HG03095 (cell line): Measurements from ENCODE around the gene UTF1.
"Not testable (repeated sequence)": the region's sequence is repeated elsewhere in the genome, so short reads cannot be mapped to it uniquely, and the experiment has no call there.

Source experiments
- ATAC-seq: cut with Tn5 transposase; IDR thresholded peaks from one replicate; pipeline ENCODE4 v1.9.1; 2021; ENCODE audit warnings: moderate library complexity; ENCODE audit not compliant: unreplicated experiment

UTF1 gene

GRCh38 chr10:133260895-133261725, 31.1 kb downstream of the UTF1 start:
- ATAC-seq, result peak; percentile 45

DNA sequence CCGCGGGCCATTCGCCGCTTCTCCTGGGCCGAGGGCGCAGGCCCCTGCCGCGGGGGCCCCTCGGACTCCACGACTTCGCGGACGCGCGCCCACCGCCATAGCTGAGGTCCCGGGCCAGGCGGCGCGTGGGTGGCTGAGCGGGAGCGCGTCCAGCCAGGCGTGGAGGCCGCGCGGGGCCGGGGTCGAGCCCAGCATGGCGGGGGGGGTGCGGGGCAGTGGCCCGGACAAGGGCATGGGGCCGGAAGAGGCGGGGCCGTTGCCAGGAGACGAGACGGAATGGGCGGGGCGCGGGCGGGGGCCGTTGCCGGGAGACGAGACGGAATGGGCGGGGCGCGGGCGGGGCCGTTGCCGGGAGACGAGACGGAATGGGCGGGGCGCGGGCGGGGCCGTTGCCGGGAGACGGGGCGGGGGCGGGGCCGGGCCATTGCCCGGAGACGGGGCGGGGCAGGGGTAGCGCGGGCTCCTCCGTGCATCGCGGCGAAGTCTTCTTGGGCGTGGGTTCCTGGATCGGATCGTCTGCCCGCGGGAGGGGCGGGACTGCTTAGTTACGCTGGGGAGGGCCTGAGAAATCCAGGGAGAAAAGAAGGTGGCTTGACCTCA, 31.8 kb downstream of the UTF1 start:
- peak; percentile 60 for ATAC-seq

DNA sequence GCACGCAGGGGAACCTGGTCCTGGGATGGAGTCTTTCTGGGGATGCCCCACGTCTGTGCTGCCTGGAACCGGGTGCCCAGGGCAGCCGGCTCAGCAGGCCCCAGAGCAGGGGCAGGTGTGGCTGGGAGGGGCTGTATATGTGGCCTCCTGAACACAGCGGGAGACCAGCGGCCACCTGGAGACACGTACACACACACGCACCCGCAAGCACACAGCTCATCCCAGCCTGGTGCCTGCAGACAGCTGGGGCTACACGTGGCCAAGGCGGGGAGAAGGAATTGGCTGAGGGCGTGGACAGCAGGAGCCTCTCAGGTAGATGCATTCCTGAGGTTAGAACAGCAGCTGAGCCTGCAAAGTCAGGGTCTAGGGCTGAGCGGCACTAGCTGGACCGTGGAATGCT, 32.7 kb downstream of the UTF1 start:
- no peak for ATAC-seq

GRCh38 chr10:133263674-133264073, 33.7 kb downstream of the UTF1 start:
- no peak for ATAC-seq

DNA sequence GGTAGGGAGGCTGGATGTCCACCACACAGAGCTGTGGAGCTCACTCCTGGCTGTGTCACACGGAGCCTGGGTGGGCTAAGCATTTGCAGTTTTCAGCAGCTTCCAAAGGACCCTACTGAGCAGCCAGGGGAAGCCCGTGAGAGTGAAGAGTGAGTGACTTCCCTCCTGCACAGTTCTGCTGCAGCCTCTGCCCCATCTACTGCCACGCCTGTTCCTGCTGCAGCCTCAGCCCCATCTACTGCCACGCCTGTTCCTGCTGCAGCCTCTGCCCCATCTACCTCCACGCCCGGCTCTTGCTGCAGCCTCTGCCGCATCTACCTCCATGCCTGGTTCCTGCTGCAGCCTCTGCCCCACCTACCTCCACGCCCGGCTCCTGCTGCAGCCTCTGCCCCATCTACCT, 34.4 kb downstream of the UTF1 start:
- no peak for ATAC-seq

GRCh38 chr10:133265052-133265451, 35.0 kb downstream of the UTF1 start:
- not testable (repeated sequence) for ATAC-seq

GRCh38 chr10:133266056-133266795, 36.2 kb downstream of the UTF1 start:
- no peak for ATAC-seq

DNA sequence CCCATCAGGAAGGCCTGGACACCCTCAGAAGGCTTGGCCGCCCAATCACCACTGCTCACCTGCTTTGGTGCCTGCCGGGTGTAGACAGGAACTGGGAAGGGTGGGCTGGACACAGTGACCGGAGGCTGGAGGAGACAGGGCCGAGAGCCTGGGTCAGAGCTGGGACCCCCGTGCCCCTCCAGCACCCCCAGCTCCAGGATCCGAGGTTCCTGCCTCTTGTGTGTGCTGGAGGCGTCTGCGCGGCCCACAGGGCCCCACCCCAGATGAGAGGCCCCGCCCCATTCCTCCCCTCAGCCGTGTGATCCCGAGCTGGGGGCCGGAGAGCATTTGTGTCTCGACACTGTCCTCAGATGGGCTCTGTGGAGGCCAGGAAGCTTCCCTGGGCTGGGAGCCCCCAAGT, 37.3 kb downstream of the UTF1 start:
- ATAC-seq, result no peak

GRCh38 chr10:133267829-133268228, 37.8 kb downstream of the UTF1 start:
- no peak for ATAC-seq

DNA sequence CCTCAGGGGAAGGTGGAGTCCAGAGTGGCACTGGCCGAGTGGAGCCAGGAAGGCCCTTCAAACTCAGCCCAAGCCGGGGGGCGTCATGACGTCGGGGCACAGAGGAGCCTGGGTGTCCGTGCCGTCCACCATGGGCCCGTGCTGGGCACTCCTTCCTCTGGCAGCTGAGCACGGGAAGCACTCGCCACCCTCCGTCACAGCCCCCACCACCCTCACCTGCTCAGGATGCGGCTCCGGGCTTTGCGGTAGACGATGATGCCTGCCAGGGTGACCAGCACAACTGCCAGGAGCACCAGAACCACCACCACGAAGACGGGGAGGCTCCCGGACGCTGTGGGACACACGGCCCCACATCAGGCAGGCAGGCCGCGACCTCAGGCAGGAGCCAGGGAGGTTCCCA, 38.5 kb downstream of the UTF1 start:
- no peak for ATAC-seq

DNA sequence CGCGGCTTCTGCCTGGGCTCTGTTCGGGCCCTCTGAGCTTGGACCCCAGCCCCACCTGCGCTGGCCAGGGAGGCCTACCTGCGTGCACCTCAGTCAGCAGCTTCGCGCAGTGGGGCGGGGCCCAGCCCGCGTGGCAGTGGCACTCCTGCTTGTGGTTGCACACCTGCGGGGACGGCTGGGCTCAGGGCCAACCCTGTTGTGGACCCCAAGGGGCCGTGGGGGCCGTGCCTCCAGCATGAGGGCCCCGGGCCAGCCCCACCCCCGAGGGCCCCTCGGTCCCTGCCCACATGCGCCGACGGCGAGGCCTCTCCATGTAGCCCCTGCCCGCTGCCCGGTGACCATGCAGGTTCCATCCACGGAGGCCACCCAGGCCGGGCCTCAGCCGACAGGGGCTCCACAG, 39.4 kb downstream of the UTF1 start:
- ATAC-seq, result no peak

DNA sequence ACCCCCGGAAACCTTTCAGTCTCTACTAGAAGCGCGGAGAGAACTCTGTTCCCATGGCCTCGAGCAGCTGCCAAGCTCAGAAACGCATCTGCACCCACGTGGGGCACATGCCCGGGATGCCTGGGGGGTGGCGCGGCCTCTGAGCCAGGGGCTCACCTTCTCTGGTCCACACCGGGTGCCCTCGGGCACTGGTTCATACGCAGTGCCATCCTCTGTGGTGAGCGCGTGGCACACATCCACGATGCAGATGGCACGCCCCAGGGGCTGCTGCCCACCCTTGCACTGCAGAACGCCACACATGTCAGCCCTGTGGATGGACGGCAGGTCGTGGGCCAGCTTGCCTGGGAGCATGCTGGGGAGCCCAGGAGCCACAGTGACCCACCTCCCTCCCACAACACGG, 40.2 kb downstream of the UTF1 start:
- no peak for ATAC-seq

- no peak for ATAC-seq
Observed at GRCh38 chr10:133270773-133271297, 40.8 kb downstream of the UTF1 start.

DNA sequence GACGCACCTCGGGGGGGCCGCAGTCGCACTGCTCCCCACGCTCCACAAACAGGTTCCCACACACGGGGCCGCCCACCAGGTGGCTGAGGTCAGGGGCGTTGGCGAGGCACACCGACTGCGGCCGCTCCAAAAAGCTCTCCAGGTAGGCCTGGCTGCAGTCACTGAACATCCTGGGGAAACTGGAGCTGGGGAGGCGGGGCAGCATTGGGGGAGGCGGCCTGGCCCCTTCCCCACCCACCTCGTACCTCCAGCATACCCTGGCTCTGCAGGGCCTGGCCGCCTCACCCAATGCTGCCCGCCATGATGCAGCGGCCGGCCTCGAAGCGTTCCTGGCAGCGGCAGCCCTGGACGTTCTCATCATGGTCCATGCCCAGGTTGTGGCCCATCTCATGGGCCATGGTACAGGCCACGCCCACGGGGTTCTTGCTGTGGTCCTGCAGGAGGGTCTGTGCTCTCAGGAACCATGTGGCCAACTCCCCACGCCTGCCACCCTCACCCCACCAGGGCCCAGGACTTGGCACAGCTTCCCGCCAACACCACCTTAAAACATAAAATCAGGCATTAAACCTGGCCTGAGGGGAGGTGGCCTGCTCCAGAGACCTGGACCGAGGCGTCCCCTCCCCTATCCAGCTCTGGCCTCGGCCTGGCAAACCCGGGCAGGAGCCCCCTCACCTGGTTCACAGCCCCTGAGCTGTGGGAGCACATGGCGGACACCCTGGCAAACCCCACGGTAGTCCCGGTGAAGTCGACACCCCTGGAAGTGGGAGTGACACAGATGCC, 41.7 kb downstream of the UTF1 start:
- no peak for ATAC-seq

- no peak for ATAC-seq
Observed at GRCh38 chr10:133272301-133272963, 42.4 kb downstream of the UTF1 start.

GRCh38 chr10:133272964-133273420, 43.0 kb downstream of the UTF1 start:
- no peak for ATAC-seq

DNA sequence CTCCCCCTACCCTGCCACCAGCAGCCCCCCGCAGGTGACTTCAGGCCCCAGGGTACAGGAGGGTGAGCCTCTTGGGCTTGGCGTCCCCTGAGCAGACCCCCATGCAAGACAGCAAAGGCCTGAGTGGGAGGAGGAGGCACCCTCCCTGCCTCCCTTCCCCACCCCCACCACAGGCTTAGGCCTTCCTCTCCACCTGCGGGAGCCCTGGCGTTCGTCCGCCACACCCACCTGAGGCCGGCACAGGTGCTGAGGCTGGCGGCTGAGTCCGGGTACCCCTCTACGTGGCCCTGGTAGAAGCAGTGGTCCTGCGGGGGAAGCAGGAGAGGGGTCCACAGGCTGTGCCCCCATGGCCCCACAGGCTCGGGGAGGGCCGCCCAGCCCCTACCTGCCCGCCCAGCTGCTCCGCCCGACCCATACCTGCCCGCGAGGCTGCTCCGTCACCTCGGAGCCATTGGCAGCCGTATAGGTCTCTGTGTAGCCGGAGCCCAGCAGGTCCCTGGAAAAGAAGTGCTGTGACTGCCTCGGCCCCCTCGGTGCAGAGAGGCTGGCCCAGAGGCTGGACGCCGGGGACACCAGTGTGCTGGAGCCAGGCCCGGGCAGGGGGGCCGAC, 43.6 kb downstream of the UTF1 start:
- ATAC-seq, result no peak

- ATAC-seq, result peak; percentile 45
Observed at GRCh38 chr10:133274751-133275683, 45.0 kb downstream of the UTF1 start.

GRCh38 chr10:133275684-133276092, 45.7 kb downstream of the UTF1 start:
- ATAC-seq, result peak; percentile 33
